CD4-positive, alpha-beta T cell treated with Interferon gamma for 1 hour (primary cell): Measurements from ENCODE around the gene EIF1AD.
"Not testable (repeated sequence)": the region's sequence is repeated elsewhere in the genome, so short reads cannot be mapped to it uniquely, and the experiment has no call there.

Experiments
- DNase-seq: peaks from one replicate; pipeline ENCODE4 v3.0.0-alpha.2; 2020

The EIF1AD gene

GRCh38 chr11:65967329-65967934 is 34.5 kb downstream of the EIF1AD start:
- no peak for DNase-seq

- no peak for DNase-seq
Observed at GRCh38 chr11:65965986-65966762, 35.8 kb downstream of the EIF1AD start.

GRCh38 chr11:65964906-65965305 is 37.1 kb downstream of the EIF1AD start:
- DNase-seq, result no peak

- peak; percentile 58 for DNase-seq
Observed at GRCh38 chr11:65962141-65962564, 39.8 kb downstream of the EIF1AD start.

GRCh38 chr11:65961267-65962140 is 40.5 kb downstream of the EIF1AD start, which contains the start of gene SART1:
Gene SART1, plus strand, starts transcription at chr11:65961734. Its CDS starts 47 bp downstream, at chr11:65961781.
- DNase-seq, result peak; percentile 98

- no peak for DNase-seq
Observed at GRCh38 chr11:65960824-65961266, 41.1 kb downstream of the EIF1AD start.

- no peak for DNase-seq
Observed at GRCh38 chr11:65958774-65959420, 43.1 kb downstream of the EIF1AD start.

- no peak for DNase-seq
Observed at GRCh38 chr11:65958291-65958690, 43.7 kb downstream of the EIF1AD start.

- no peak for DNase-seq
Observed at GRCh38 chr11:65954771-65955170, 47.2 kb downstream of the EIF1AD start.

GRCh38 chr11:65953471-65953870 is 48.5 kb downstream of the EIF1AD start:
- no peak for DNase-seq

GRCh38 chr11:65952052-65952521 is 49.9 kb downstream of the EIF1AD start:
- no peak for DNase-seq

GRCh38 chr11:65951641-65952040 is 50.3 kb downstream of the EIF1AD start:
- DNase-seq, result not testable (repeated sequence)

- DNase-seq, result not testable (repeated sequence)
Observed at GRCh38 chr11:65950711-65951110, 51.2 kb downstream of the EIF1AD start.

GRCh38 chr11:65947603-65948125 is 54.3 kb downstream of the EIF1AD start:
- DNase-seq, result no peak

GRCh38 chr11:65947133-65947532 is 54.8 kb downstream of the EIF1AD start:
- DNase-seq, result no peak

GRCh38 chr11:65946655-65947054 is 55.3 kb downstream of the EIF1AD start:
- DNase-seq, result no peak
